Measurements from ENCODE around the gene CCDC90B. TPM values are rescaled to one million over a fixed set of nuclear protein-coding genes. Genes with fewer than 3 reads are reported as not detected.

Gene CCDC90B
- total and polyA plus RNA-seq, 2 of the 13 experiments (the other 11 are each of a cell fraction or from before 2014, with no cell fraction given) = 17.1 to 46.1 TPM

GRCh38 chr11:83257761-83258168, 28.4 kb downstream of the CCDC90B start (continued):
- TF ChIP-seq BRD4 (CRISPR knock-in tag; IDR thresholded peaks at IDR 0.05) = no peak
- no peak for TF ChIP-seq CHD2 (IDR thresholded peaks at IDR 0.05; ENCODE audit: low read depth, low read length)

- Histone ChIP-seq H3K4me3 (replicated peaks in 1 of 3; ENCODE audit: insufficient read depth in 1 of 3, low read depth in 2 of 3, low read length in 3 of 3) (0 out of 6 replicates have a peak overlapping the region, but pooled peaks of 1 of the 3 experiments have one; percentile 6), H3K4me1 (ENCODE audit: insufficient read depth, low read length) (peaks cover 65% of the 10 kb centered on the region), H3K4me2 (ENCODE audit: low read depth, low read length) (peak overlapping the region; percentile 11; the same call in 1 of the 2 replicates), H4K20me1 (ENCODE audit: insufficient read depth, low read length) (no peaks in the 10 kb centered on the region), H3K79me2 (ENCODE audit: insufficient read depth, low read length) (no peaks in the 10 kb centered on the region), H3K27me3 (ENCODE audit: control insufficient read depth in 1 of 2, insufficient read depth in 2 of 2, low read length in 2 of 2) (no peaks in the 10 kb centered on the region), H2AFZ (ENCODE audit: low read length) (no peak overlapping the region), H3K9me3 (ENCODE audit: low read length) (no peaks in the 10 kb centered on the region), H3K9ac (ENCODE audit: insufficient read depth, low read depth, low read length) (no peak overlapping the region), H3K36me3 (replicated peaks in 1 of 2; ENCODE audit: control insufficient read depth in 1 of 2, insufficient read depth in 2 of 2, low read length in 2 of 2) (peaks cover 0 to 10% of the 10 kb centered on the region in 2 experiments; a peak in 3 of 5 replicates), H3K27ac (ENCODE audit: extremely low read length, insufficient read depth, low read length) (peak overlapping the region; percentile 78)
- in situ Hi-C loops (cut with HindIII; ENCODE audit: extremely low pct_ligation_motif_present, low pct_unique_long_range_greater_than_20kb) = loop anchor here (10.0 kb wide), 1 partner anchor 352 kb away; the partner anchor contains the start of genes DDIAS and PRCP
- POLR2A ChIA-PET = interaction anchor here (2.4 kb wide), 1 partner anchor 28 kb away, joined by 9 read pairs; no protein-coding TSS in a partner anchor
- DNase-seq (ENCODE audit: low spot score) (peak; percentile 68), FAIRE-seq (no peak), ATAC-seq (peak; percentile 65)
- no TSS peak for BruUV-seq (replicated peaks)
- CTCF ChIA-PET (ENCODE audit: low intra/inter-chr PET ratio, low total read pairs) = no interaction called here
- intact Hi-C loops (cut with micrococcal nuclease; ENCODE audit: unreplicated experiment) = loop anchor here (2.0 to 10.0 kb wide), 3 partner anchors 28 to 172 kb away; partner anchors contain the start of gene ANKRD42
- 33% methylated on average over 3 of the region's 3 CpGs for WGBS (ENCODE audit: low lambda C conversion rate)
- TF ChIP-seq HMG20A (CRISPR knock-in tag; IDR thresholded peaks at IDR 0.05; ENCODE audit: borderline replicate concordance) (peak; percentile 74; the same call in 1 of the 2 replicates), NR2F6 (IDR thresholded peaks at IDR 0.05) (peak; percentile 79), NR2F6 (CRISPR knock-in tag; IDR thresholded peaks at IDR 0.05) (peak; percentile 57; the same call in 1 of the 2 replicates), CEBPB (IDR thresholded peaks at IDR 0.05; ENCODE audit: borderline replicate concordance, low read depth, low read length) (peak; percentile 69; the same call in 1 of the 2 replicates), TP53 (CRISPR knock-in tag; conservative IDR thresholded peaks at IDR 0.05) (no peak), ISL2 (CRISPR knock-in tag; IDR thresholded peaks at IDR 0.05) (peak; percentile 34; the same call in 1 of the 2 replicates), EP300 (IDR thresholded peaks at IDR 0.05; ENCODE audit: low read depth in 2 of 2, low read length in 2 of 2) (peak in 1 of 2 experiments; percentile 62; a peak in 2 of 4 replicates), EP300 (CRISPR knock-in tag; IDR thresholded peaks at IDR 0.05; ENCODE audit: borderline replicate concordance) (no peak), ARID3A (IDR thresholded peaks at IDR 0.05; ENCODE audit: low read depth, low read length) (peak; percentile 78), NR3C1 (CRISPR knock-in tag; IDR thresholded peaks at IDR 0.05) (no peak), FIP1L1 (IDR thresholded peaks at IDR 0.05; ENCODE audit: borderline replicate concordance, insufficient read depth, low read depth, low read length) (no peak), MED1 (CRISPR knock-in tag; IDR thresholded peaks at IDR 0.05) (peak; percentile 69), NCOA2 (CRISPR knock-in tag; IDR thresholded peaks at IDR 0.05) (0 out of 2 replicates have a peak, but pooled peaks have one; percentile 43), ZNF784 (CRISPR knock-in tag; IDR thresholded peaks at IDR 0.05; ENCODE audit: borderline replicate concordance) (0 out of 2 replicates have a peak, but pooled peaks have one; percentile 30), NFYC (CRISPR knock-in tag; IDR thresholded peaks at IDR 0.05) (no peak), TARDBP (CRISPR knock-in tag; IDR thresholded peaks at IDR 0.05) (peak; percentile 22; the same call in 1 of the 2 replicates)
Observed at GRCh38 chr11:83256602-83257340, 29.4 kb downstream of the CCDC90B start.

Measured in HepG2 (cell line).